NB4 (cell line): ENCODE data around the gene NFASC.

Source experiments
- DNase-seq: peaks from one replicate; pipeline ENCODE4 v3.0.0; 2010; ENCODE audit warnings: low read depth
- H3K4me3 ChIP-seq: one replicate; pipeline ENCODE4 v1.5.1; 2011; ENCODE audit warnings: mild to moderate bottlenecking, low read depth, low read length, moderate library complexity
- MYC ChIP-seq: IDR thresholded peaks from 2 replicates; pipeline ENCODE4 v1.6.1; 2011; ENCODE audit warnings: low read depth, low read length
- POLR2A ChIP-seq: IDR thresholded peaks from 2 replicates; pipeline ENCODE4 v1.6.1; 2011; ENCODE audit warnings: mild to moderate bottlenecking; ENCODE audit not compliant: insufficient read length; ENCODE audit errors: extremely low read depth
- TF ChIP-seq, protein P1 (sequence below): IDR thresholded peaks from one replicate; pipeline ENCODE4 v1.5.1; 2012; ENCODE audit warnings: low read depth, low read length
- TF ChIP-seq, protein P2 (sequence below): IDR thresholded peaks from 2 replicates; pipeline ENCODE4 v1.6.1; 2011; ENCODE audit warnings: low read depth, low read length

NFASC gene

GRCh38 chr1:205017766-205018165 is 147.1 kb downstream of the NFASC start:
- TF ChIP-seq, protein P1, sequence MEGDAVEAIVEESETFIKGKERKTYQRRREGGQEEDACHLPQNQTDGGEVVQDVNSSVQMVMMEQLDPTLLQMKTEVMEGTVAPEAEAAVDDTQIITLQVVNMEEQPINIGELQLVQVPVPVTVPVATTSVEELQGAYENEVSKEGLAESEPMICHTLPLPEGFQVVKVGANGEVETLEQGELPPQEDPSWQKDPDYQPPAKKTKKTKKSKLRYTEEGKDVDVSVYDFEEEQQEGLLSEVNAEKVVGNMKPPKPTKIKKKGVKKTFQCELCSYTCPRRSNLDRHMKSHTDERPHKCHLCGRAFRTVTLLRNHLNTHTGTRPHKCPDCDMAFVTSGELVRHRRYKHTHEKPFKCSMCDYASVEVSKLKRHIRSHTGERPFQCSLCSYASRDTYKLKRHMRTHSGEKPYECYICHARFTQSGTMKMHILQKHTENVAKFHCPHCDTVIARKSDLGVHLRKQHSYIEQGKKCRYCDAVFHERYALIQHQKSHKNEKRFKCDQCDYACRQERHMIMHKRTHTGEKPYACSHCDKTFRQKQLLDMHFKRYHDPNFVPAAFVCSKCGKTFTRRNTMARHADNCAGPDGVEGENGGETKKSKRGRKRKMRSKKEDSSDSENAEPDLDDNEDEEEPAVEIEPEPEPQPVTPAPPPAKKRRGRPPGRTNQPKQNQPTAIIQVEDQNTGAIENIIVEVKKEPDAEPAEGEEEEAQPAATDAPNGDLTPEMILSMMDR, result no peak
- TF ChIP-seq, protein P2, sequence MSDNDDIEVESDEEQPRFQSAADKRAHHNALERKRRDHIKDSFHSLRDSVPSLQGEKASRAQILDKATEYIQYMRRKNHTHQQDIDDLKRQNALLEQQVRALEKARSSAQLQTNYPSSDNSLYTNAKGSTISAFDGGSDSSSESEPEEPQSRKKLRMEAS, result no peak
- TF ChIP-seq POLR2A, result no peak
- TF ChIP-seq MYC, result no peak
- no peak for DNase-seq

DNA sequence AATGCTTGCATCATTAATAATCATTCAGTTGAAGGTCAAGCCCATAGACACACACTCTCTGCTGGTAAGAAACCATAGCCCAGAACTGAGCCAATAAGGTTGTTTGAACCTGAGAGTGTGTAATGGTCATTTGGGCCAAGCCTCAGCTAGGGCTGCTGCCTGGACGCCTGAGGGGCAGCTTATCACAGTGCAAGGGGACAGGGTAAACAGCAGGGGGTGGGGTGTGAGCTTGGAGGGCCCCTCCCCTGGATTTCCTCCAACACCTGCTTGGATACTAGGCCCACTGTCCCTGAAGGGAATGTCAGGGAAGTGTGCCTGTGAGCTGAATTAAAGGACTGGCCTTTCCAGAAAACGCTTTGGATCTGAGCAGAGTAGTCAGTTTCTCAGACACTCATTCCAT is 147.7 kb downstream of the NFASC start:
- TF ChIP-seq POLR2A, result no peak
- TF ChIP-seq MYC, result no peak
- TF ChIP-seq, protein P2, result no peak
- TF ChIP-seq, protein P1, result no peak
- no peak overlapping the region for H3K4me3 ChIP-seq
- no peak for DNase-seq

More at GRCh38 chr1:205017766-205018165, 147.1 kb downstream of the NFASC start:
- no peak overlapping the region for H3K4me3 ChIP-seq

GRCh38 chr1:205020466-205020865 is 149.8 kb downstream of the NFASC start:
- no peak overlapping the region for H3K4me3 ChIP-seq
- TF ChIP-seq, protein P2, result no peak
- TF ChIP-seq MYC (no peak), POLR2A (no peak)
- TF ChIP-seq, protein P1, result no peak

DNA sequence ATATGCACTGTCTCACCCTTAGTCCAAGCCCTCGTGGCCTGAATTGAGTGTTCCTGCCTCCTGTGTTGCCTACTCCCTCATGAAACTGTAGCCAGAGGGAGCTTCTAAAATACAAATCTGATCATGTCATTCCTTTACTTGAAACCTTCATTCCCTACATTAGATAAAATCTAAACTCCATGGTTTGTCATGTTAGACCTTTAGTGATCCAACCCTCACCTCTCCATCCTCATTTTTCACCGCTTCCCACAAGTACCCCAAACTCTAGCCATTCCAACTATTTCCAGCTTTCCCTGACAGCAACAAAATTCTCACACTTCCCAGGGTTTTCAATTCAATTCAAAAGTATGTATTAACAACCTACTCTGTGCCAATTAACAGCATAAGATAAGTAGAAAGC is 154.0 kb downstream of the NFASC start:
- TF ChIP-seq, protein P1, result no peak
- TF ChIP-seq POLR2A (no peak), MYC (no peak)
- DNase-seq, result no peak
- H3K4me3 ChIP-seq, result no peak overlapping the region

More at GRCh38 chr1:205020466-205020865, 149.8 kb downstream of the NFASC start:
- no peak for DNase-seq

DNA sequence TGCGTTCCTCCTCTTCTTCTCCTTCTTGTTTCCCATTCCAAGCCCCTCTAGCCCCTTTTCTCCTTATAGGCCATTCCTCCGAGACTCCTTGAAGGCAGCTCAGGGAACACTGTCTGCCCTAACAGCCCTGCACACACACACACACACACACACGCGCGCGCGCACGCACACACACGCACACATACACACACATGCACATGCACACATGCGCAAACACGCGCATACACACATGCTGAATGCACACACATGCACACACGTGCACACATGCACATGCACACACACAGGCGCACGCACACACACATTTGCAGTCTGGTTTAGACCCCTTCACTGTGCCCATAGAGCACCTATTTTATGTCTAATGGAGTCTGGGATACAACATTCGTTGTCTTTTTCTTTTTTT is 154.6 kb downstream of the NFASC start:
- DNase-seq, result no peak
- no peak overlapping the region for H3K4me3 ChIP-seq
- TF ChIP-seq, protein P2, result no peak
- no peak for TF ChIP-seq MYC

- no peak for DNase-seq
- H3K4me3 ChIP-seq, result no peak overlapping the region
- TF ChIP-seq, protein P2, result no peak
- TF ChIP-seq POLR2A (no peak), MYC (no peak)
- TF ChIP-seq, protein P1, result no peak
Measured at GRCh38 chr1:205026181-205026580, 155.5 kb downstream of the NFASC start.
